ENCODE results near the gene MIGA2. TPM values are rescaled to one million over a fixed set of nuclear protein-coding genes. Genes with fewer than 3 reads are reported as not detected.
A peak's percentile ranks its signal among the peaks of the same experiment; 100 is the strongest.
"Not testable (repeated sequence)": the region's sequence is repeated elsewhere in the genome, so short reads cannot be mapped to it uniquely, and the experiment has no call there.

MIGA2 gene
- total RNA-seq, 1 donor from 2014 or later = 23.8 TPM

DNA sequence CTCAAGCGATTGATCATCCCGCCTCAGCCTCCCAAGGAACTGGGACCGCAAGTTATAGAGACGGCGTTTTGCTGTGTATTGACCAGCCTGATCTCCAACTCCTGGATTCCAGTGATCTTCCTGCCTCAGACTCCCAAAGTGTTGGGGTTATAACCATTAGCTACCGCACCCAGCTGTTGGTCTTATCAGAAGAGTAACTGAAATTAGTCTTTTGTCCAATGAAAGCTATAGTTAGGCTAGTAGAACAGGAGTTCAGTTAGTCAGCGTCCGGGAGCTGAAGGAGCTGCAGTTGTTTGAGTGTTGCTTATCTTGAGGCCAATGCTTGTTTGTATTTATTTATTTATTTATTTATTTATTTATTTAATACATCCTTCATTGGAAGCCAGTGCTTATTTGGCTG is 3.2 kb upstream of the MIGA2 start:
- Histone ChIP-seq H4K20me1 (ENCODE audit: insufficient read depth, low read length) (peaks cover 10% of the 10 kb centered on the region), H3K4me1 (ENCODE audit: insufficient read depth, low read length) (peaks cover 10% of the 10 kb centered on the region), H3K27me3 (ENCODE audit: insufficient read depth, low read length) (no peaks in the 10 kb centered on the region), H3K4me2 (ENCODE audit: low read length) (no peak overlapping the region), H3K9ac (ENCODE audit: low read length) (no peak overlapping the region), H3K9me3 (ENCODE audit: insufficient read depth, low read depth, low read length) (no peaks in the 10 kb centered on the region), H3K36me3 (ENCODE audit: insufficient read depth, low read length) (no peaks in the 10 kb centered on the region), H3K27ac (ENCODE audit: low read depth, low read length) (no peak overlapping the region), H3K4me3 (ENCODE audit: insufficient read depth, low read depth, low read length) (no peak overlapping the region), H3K79me2 (ENCODE audit: insufficient read depth, low read length) (peaks cover 17% of the 10 kb centered on the region), H2AFZ (ENCODE audit: low read depth, low read length) (no peak overlapping the region)
- FAIRE-seq (no peak), DNase-seq (ENCODE audit: low read depth) (no peak)
- Mint-ChIP-seq H3K36me3 (ENCODE audit: low read depth, unreplicated experiment) (no peaks in the 10 kb centered on the region), H3K27ac (ENCODE audit: unreplicated experiment) (no peak overlapping the region), H3K4me1 (ENCODE audit: low read depth, unreplicated experiment) (peaks cover 12% of the 10 kb centered on the region), H3K4me3 (ENCODE audit: unreplicated experiment) (no peak overlapping the region), H3K9me3 (ENCODE audit: unreplicated experiment) (no peaks in the 10 kb centered on the region), H3K27me3 (ENCODE audit: low read depth, unreplicated experiment) (no peaks in the 10 kb centered on the region)
- TF ChIP-seq, protein P1, sequence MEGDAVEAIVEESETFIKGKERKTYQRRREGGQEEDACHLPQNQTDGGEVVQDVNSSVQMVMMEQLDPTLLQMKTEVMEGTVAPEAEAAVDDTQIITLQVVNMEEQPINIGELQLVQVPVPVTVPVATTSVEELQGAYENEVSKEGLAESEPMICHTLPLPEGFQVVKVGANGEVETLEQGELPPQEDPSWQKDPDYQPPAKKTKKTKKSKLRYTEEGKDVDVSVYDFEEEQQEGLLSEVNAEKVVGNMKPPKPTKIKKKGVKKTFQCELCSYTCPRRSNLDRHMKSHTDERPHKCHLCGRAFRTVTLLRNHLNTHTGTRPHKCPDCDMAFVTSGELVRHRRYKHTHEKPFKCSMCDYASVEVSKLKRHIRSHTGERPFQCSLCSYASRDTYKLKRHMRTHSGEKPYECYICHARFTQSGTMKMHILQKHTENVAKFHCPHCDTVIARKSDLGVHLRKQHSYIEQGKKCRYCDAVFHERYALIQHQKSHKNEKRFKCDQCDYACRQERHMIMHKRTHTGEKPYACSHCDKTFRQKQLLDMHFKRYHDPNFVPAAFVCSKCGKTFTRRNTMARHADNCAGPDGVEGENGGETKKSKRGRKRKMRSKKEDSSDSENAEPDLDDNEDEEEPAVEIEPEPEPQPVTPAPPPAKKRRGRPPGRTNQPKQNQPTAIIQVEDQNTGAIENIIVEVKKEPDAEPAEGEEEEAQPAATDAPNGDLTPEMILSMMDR (IDR thresholded peaks at IDR 0.05; ENCODE audit: insufficient read depth, low read depth, low read length) = no peak
- no peak for TF ChIP-seq EZH2 (IDR thresholded peaks at IDR 0.05; ENCODE audit: insufficient read depth, low read length)

DNA sequence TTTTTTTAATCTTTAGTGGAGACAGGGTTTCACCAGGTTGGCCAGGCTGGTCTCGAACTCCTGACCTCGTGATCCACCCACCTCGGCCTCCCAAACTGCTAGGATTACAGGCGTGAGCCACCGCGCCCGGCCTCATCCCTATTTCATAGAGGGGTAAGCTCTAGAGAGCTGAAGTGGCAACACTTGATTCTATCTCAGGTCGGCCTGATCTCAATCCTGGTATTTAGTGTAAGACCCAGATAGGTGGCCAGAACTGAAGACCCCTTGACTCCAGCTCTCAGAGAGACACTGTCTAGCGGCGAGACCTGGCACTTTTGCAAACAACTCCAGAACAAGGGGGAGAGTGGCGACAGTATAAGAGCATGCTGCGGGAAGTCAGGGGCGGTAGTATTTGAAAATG is 588 bp upstream of the MIGA2 start:
- H3K9me3 ChIP-seq (ENCODE audit: insufficient read depth, low read depth, low read length); H3K27me3 Mint-ChIP-seq (ENCODE audit: low read depth, unreplicated experiment); FAIRE-seq; H3K36me3 ChIP-seq (ENCODE audit: insufficient read depth, low read length); H3K36me3 Mint-ChIP-seq (ENCODE audit: low read depth, unreplicated experiment); DNase-seq (ENCODE audit: low read depth); H3K4me1 ChIP-seq (ENCODE audit: insufficient read depth, low read length); H3K9me3 Mint-ChIP-seq (ENCODE audit: unreplicated experiment); H3K27me3 ChIP-seq (ENCODE audit: insufficient read depth, low read length); H3K27ac ChIP-seq (ENCODE audit: low read depth, low read length): not testable (repeated sequence)
- peak overlapping the region; percentile 93 for H3K4me3 Mint-ChIP-seq (ENCODE audit: unreplicated experiment)
- peaks cover 22% of the 10 kb centered on the region for H4K20me1 ChIP-seq (ENCODE audit: insufficient read depth, low read length)
- peak overlapping the region; percentile 46 for H3K4me3 ChIP-seq (ENCODE audit: insufficient read depth, low read depth, low read length)
- peak overlapping the region; percentile 97 for H3K4me2 ChIP-seq (ENCODE audit: low read length)
- peaks cover 26% of the 10 kb centered on the region for H3K79me2 ChIP-seq (ENCODE audit: insufficient read depth, low read length)
- H3K9ac ChIP-seq (ENCODE audit: low read length) = peak overlapping the region; percentile 54
- H2AFZ ChIP-seq (ENCODE audit: low read depth, low read length) = peak overlapping the region; percentile 90
- H3K4me1 Mint-ChIP-seq (ENCODE audit: low read depth, unreplicated experiment) = peaks cover 15% of the 10 kb centered on the region
- H3K27ac Mint-ChIP-seq (ENCODE audit: unreplicated experiment) = peak overlapping the region; percentile 69

DNA sequence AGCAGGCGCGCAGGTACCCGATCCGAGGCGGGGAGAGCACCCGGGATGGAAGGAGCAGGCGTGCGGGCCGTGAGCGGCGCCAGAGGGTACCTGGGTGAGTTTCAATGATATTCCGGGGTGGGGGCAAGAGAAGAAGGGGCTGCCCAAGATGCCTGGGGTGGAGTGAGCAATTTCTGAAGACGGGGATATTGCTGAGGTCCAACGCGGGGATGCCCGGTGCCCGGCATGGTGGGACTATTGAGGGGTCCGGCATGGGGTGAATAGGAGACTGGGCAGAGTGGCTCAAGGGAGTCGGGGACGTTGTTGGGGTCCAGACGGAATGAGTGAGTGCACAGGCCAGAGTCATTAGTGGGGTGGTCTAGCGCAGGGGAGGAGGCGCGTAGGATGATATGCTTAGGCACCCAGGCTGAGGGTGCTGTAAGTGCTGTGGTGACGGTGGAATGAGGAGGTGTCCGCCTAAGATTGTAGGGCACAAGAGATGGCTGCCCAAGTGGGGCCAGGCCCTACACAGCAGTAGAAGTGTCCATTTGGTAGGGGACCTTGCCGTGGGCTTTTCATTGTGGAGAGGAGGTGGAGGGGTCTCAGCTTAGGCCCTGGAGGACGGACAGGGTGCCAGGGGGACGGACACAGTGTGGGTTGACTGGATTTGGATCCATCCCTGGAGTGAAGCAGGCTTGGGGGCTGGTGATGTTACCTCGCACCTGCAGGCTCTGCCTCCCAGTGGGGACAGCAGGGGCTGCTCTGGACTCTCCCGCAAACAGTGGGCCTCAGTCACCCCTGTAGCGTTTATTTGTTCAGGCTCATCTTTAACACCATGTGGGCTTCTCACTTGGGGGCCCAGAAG is 719 bp downstream of the MIGA2 start:
- H3K4me3 ChIP-seq (ENCODE audit: insufficient read depth, low read depth, low read length) = peak overlapping the region; percentile 82
- H4K20me1 ChIP-seq (ENCODE audit: insufficient read depth, low read length) = peaks cover 22% of the 10 kb centered on the region
- FAIRE-seq = no peak
- H3K4me1 ChIP-seq (ENCODE audit: insufficient read depth, low read length) = peaks cover 10% of the 10 kb centered on the region
- TF ChIP-seq EZH2 (IDR thresholded peaks at IDR 0.05; ENCODE audit: insufficient read depth, low read length) = no peak
- TF ChIP-seq, protein P1 (IDR thresholded peaks at IDR 0.05; ENCODE audit: insufficient read depth, low read depth, low read length) = no peak
- peak overlapping the region; percentile 28 for H3K27ac ChIP-seq (ENCODE audit: low read depth, low read length)
- Mint-ChIP-seq H3K9me3 (ENCODE audit: unreplicated experiment) (no peaks in the 10 kb centered on the region), H3K4me3 (ENCODE audit: unreplicated experiment) (peak overlapping the region; percentile 93), H3K36me3 (ENCODE audit: low read depth, unreplicated experiment) (peaks cover 4% of the 10 kb centered on the region), H3K4me1 (ENCODE audit: low read depth, unreplicated experiment) (peaks cover 15% of the 10 kb centered on the region), H3K27me3 (ENCODE audit: low read depth, unreplicated experiment) (no peaks in the 10 kb centered on the region), H3K27ac (ENCODE audit: unreplicated experiment) (peak overlapping the region; percentile 77)
- peak overlapping the region; percentile 97 for H3K4me2 ChIP-seq (ENCODE audit: low read length)
- H3K79me2 ChIP-seq (ENCODE audit: insufficient read depth, low read length) = peaks cover 26% of the 10 kb centered on the region
- DNase-seq (ENCODE audit: low read depth) = no peak
- no peaks in the 10 kb centered on the region for H3K9me3 ChIP-seq (ENCODE audit: insufficient read depth, low read depth, low read length)
- no peaks in the 10 kb centered on the region for H3K36me3 ChIP-seq (ENCODE audit: insufficient read depth, low read length)
- H2AFZ ChIP-seq (ENCODE audit: low read depth, low read length) = peak overlapping the region; percentile 90
- peak overlapping the region; percentile 88 for H3K9ac ChIP-seq (ENCODE audit: low read length)
- no peaks in the 10 kb centered on the region for H3K27me3 ChIP-seq (ENCODE audit: insufficient read depth, low read length)

Data from astrocyte (in vitro differentiated cells and primary cell).